ENCODE data around the gene SSH3. TPM values are rescaled to one million over a fixed set of nuclear protein-coding genes. Genes with fewer than 3 reads are reported as not detected.

Gene SSH3
- total RNA-seq, 1 donor from 2014 or later, result 3.3 TPM

GRCh38 chr11:67262731-67263675 lies 40.3 kb upstream of the SSH3 start:
- peaks cover 3% of the 10 kb centered on the region for H3K27me3 Mint-ChIP-seq (ENCODE audit: low read depth)
- DNase-seq (ENCODE audit: low read depth, low spot score), result peak; percentile 83
- peak overlapping the region; percentile 76 for H3K4me3 Mint-ChIP-seq
- no peak overlapping the region for H3K27ac Mint-ChIP-seq (ENCODE audit: unreplicated experiment)
- H3K36me3 Mint-ChIP-seq (ENCODE audit: low read depth), result peaks cover 4% of the 10 kb centered on the region
- H3K4me1 Mint-ChIP-seq, result peaks cover 36% of the 10 kb centered on the region
- TF ChIP-seq CTCF (conservative IDR thresholded peaks at IDR 0.05), result peak; percentile 83
- no peaks in the 10 kb centered on the region for H3K9me3 Mint-ChIP-seq

GRCh38 chr11:67264260-67264659 lies 39.1 kb upstream of the SSH3 start:
- H3K27me3 Mint-ChIP-seq (ENCODE audit: low read depth), result peaks cover 3% of the 10 kb centered on the region
- H3K27ac Mint-ChIP-seq (ENCODE audit: unreplicated experiment), result no peak overlapping the region
- H3K4me3 Mint-ChIP-seq, result peak overlapping the region; percentile 91
- TF ChIP-seq CTCF (conservative IDR thresholded peaks at IDR 0.05), result no peak
- H3K4me1 Mint-ChIP-seq, result peaks cover 42% of the 10 kb centered on the region
- no peaks in the 10 kb centered on the region for H3K9me3 Mint-ChIP-seq
- DNase-seq (ENCODE audit: low read depth, low spot score), result no peak
- peaks cover 4% of the 10 kb centered on the region for H3K36me3 Mint-ChIP-seq (ENCODE audit: low read depth)

GRCh38 chr11:67264877-67265632 lies 38.3 kb upstream of the SSH3 start:
- TF ChIP-seq CTCF (conservative IDR thresholded peaks at IDR 0.05), result no peak
- H3K27ac Mint-ChIP-seq (ENCODE audit: unreplicated experiment), result no peak overlapping the region
- DNase-seq (ENCODE audit: low read depth, low spot score), result no peak
- peaks cover 3% of the 10 kb centered on the region for H3K27me3 Mint-ChIP-seq (ENCODE audit: low read depth)
- H3K9me3 Mint-ChIP-seq, result no peaks in the 10 kb centered on the region
- peak overlapping the region; percentile 91 for H3K4me3 Mint-ChIP-seq
- peaks cover 46% of the 10 kb centered on the region for H3K4me1 Mint-ChIP-seq
- H3K36me3 Mint-ChIP-seq (ENCODE audit: low read depth), result no peaks in the 10 kb centered on the region

GRCh38 chr11:67265633-67266448 lies 37.5 kb upstream of the SSH3 start:
- H3K9me3 Mint-ChIP-seq, result no peaks in the 10 kb centered on the region
- H3K27me3 Mint-ChIP-seq (ENCODE audit: low read depth), result peaks cover 3% of the 10 kb centered on the region
- H3K36me3 Mint-ChIP-seq (ENCODE audit: low read depth), result no peaks in the 10 kb centered on the region
- TF ChIP-seq CTCF (conservative IDR thresholded peaks at IDR 0.05), result peak; percentile 75
- H3K27ac Mint-ChIP-seq (ENCODE audit: unreplicated experiment), result no peak overlapping the region
- peak overlapping the region; percentile 87 for H3K4me3 Mint-ChIP-seq
- peaks cover 50% of the 10 kb centered on the region for H3K4me1 Mint-ChIP-seq
- peak; percentile 82 for DNase-seq (ENCODE audit: low read depth, low spot score)

Data from neural crest cell (in vitro differentiated cells).